ENCODE measurements around the gene STX16.
A peak's percentile ranks its signal among the peaks of the same experiment; 100 is the strongest.
"Not testable (repeated sequence)": the region's sequence is repeated elsewhere in the genome, so short reads cannot be mapped to it uniquely, and the experiment has no call there.

STX16 gene

DNA sequence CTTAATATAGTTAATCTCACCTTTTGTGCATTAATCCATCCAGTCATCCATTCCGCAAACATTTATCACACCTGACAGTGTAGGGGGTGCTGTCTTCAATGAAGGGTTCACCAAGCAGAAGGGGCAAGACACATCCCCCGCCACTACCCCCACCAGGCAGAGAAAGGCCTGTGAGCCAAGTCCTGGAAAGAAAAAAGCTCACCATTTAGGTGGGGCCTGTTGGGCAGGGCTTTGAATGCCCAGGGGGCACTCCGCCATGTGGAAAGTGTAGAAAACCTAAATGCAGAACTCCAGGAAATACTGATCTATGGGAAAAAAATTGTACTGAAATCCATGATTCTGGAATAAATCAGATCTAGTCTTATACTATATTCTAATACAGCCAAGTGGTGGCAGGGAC lies 4.8 kb upstream of the STX16 start:
- no peak overlapping the region for H3K4me3 ChIP-seq
- TF ChIP-seq CTCF (IDR thresholded peaks at IDR 0.05), result no peak
- DNase-seq (ENCODE audit: low spot score), result peak; percentile 19
- no peak overlapping the region for H3K27ac ChIP-seq

DNA sequence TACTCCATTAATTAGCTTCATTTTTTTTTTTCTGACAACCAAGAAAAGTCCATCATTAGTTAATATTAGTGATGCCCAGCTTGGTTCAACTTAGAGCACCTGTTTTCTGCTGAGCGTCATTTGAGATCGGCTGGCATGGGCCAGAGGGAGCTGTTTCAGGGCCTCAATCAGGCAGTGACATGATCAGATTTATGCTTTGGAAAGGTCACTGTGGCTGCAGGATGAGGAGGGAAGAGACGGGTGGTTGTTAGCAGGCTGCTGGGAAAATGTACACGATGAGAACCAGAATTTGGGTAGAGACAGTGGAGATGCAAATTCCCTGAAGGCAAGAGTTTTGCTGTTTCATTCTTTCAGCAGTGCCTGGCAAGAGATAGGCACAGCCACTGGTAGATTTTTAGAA lies 4.4 kb upstream of the STX16 start:
- DNase-seq (ENCODE audit: low spot score), result peak; percentile 5
- H3K27ac ChIP-seq, result no peak overlapping the region

DNA sequence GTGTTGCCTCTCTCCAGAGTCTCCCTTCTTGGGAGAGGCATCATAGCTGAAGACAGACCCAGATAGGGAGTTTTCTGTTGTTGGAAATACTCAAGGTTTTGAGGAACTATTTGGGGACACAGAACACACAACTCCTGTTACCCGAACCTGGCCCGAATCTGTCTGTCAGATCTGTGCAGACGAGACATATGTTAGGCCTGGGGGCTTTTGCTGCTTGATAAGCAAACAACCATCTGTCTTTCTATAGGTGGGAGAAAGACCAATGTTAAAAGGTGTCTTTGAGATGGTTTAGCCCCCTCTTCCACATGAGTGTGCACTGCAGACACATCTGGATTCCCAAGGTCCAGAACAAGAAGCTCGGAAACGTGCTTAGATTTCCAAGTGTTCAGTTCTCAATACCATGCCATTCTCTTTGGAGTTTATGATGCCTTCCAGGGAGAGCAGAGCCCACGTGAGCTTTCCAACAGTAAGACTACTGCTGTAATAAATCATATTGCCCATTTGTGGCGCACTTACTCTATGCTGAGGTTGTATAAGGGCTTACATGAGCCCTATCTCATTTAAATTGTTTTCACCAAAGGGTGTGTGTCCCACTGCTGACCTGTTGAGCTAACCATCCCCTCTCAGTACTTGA lies 3.8 kb upstream of the STX16 start:
- Histone ChIP-seq H3K27ac (peak overlapping the region in 1 of 2 donors; percentile 34), H3K4me3 (no peak overlapping the region)
- no peak for TF ChIP-seq CTCF (IDR thresholded peaks at IDR 0.05)
- no peak for DNase-seq (ENCODE audit: low spot score)

More for the DNA sequence above, 4.4 kb upstream of the STX16 start:
- TF ChIP-seq CTCF (IDR thresholded peaks at IDR 0.05), result no peak
- no peak overlapping the region for H3K4me3 ChIP-seq

GRCh38 chr20:58647796-58648501 lies 3.1 kb upstream of the STX16 start:
- DNase-seq (ENCODE audit: low spot score), result no peak
- H3K4me3 ChIP-seq, result no peak overlapping the region
- peak overlapping the region in 1 of 2 donors; percentile 34 for H3K27ac ChIP-seq
- TF ChIP-seq CTCF (IDR thresholded peaks at IDR 0.05), result no peak

GRCh38 chr20:58648502-58648825 lies 2.6 kb upstream of the STX16 start:
- H3K27ac ChIP-seq; DNase-seq (ENCODE audit: low spot score); H3K4me3 ChIP-seq: not testable (repeated sequence)

- Histone ChIP-seq H3K27ac (peak overlapping the region; percentile 88 to 93), H3K4me3 (peak overlapping the region; percentile 91)
- no peak for DNase-seq (ENCODE audit: low spot score)
- TF ChIP-seq CTCF (IDR thresholded peaks at IDR 0.05), result no peak
Measured at GRCh38 chr20:58649288-58650180, 1.5 kb upstream of the STX16 start.

DNA sequence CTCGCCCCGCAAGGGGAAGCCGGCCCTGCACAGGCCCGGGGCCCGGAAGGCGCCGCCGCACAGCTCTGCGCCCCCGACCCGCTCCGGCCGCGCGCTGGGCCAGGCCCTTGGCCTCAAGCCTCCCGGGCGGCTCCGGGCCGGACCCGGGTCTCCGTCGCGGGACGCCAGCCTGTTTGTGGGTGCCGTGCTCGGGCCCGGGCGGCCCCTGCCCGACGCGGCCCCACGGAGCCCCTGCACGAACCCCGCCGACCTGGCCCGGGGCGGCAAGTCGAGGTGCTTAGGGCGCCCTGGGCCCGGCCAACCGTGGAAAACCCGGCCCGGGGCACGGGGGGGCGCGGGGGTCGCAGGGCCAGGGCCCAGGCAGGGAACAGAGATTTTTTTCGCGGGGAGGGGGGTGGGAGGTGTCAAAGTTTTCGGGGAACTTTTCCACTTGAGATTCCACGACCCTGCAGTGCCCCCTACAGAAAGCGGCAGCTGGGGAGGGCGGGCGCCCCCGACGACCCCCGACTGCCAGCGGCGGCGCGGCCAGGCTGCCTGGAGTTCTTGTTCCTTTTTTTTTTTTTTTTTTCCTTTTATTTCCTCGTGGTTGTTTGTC lies 805 bp upstream of the STX16 start:
- Histone ChIP-seq H3K27ac (peak overlapping the region; percentile 88 to 93), H3K4me3 (peak overlapping the region; percentile 91)
- no peak for TF ChIP-seq CTCF (IDR thresholded peaks at IDR 0.05)
- no peak for DNase-seq (ENCODE audit: low spot score)

All from coronary artery (tissue), 2 donors.